Ishikawa (cell line): ENCODE measurements around the gene ELF4.

Experiments
- CEBPB ChIP-seq: IDR thresholded peaks from 2 replicates; pipeline ENCODE4 v1.6.1; 2012
- CREB1 ChIP-seq: IDR thresholded peaks from 2 replicates; pipeline ENCODE4 v1.6.1; 2012; ENCODE audit warnings: low read depth
- EGR1 ChIP-seq: IDR thresholded peaks from 2 replicates; pipeline ENCODE4 v1.6.1; 2012
- EP300 ChIP-seq: IDR thresholded peaks from 2 replicates; pipeline ENCODE4 v1.6.1; 2012; ENCODE audit warnings: borderline replicate concordance
- FOXM1 ChIP-seq: IDR thresholded peaks from 2 replicates; pipeline ENCODE4 v1.6.1; 2012; ENCODE audit warnings: low read depth, borderline replicate concordance
- MAX ChIP-seq: IDR thresholded peaks from 2 replicates; pipeline ENCODE4 v1.6.1; 2012
- NFIC ChIP-seq: IDR thresholded peaks from 2 replicates; pipeline ENCODE4 v1.6.1; 2012
- RAD21 ChIP-seq: IDR thresholded peaks from 2 replicates; pipeline ENCODE4 v1.6.1; 2012; ENCODE audit warnings: low read depth
- REST ChIP-seq: IDR thresholded peaks from 2 replicates; pipeline ENCODE4 v1.6.1; 2012; ENCODE audit warnings: low read depth, mild to moderate bottlenecking
- TAF1 ChIP-seq: IDR thresholded peaks from 2 replicates; pipeline ENCODE4 v1.6.1; 2012; ENCODE audit warnings: low read depth, mild to moderate bottlenecking
- TCF12 ChIP-seq: IDR thresholded peaks from 2 replicates; pipeline ENCODE4 v1.6.1; 2012; ENCODE audit warnings: low read depth
- TEAD4 ChIP-seq: IDR thresholded peaks from 2 replicates; pipeline ENCODE4 v1.6.1; 2012
- USF1 ChIP-seq: IDR thresholded peaks from 2 replicates; pipeline ENCODE4 v1.6.1; 2012
- YY1 ChIP-seq: IDR thresholded peaks from 2 replicates; pipeline ENCODE4 v1.6.1; 2012; ENCODE audit warnings: low read depth
- ZBTB7A ChIP-seq: IDR thresholded peaks from 2 replicates; pipeline ENCODE4 v1.6.1; 2012; ENCODE audit warnings: low read depth

Gene ELF4

GRCh38 chrX:130109429-130110378, 593 bp downstream of the ELF4 start:
- TF ChIP-seq CEBPB, result no peak
- no peak for TF ChIP-seq MAX
- 0 out of 2 replicates have a peak, but pooled peaks have one; percentile 21 for TF ChIP-seq ZBTB7A

- TF ChIP-seq CREB1 (no peak), NFIC (no peak), USF1 (no peak), ZBTB7A (no peak), CEBPB (no peak), TEAD4 (no peak), REST (no peak), TCF12 (no peak), EGR1 (no peak), MAX (no peak), RAD21 (no peak), TAF1 (no peak), YY1 (no peak), EP300 (no peak), FOXM1 (no peak)
These were observed 1.5 kb downstream of the ELF4 start for GRCh38 chrX:130108647-130109428.

- no peak for TF ChIP-seq EGR1
- TF ChIP-seq YY1, result no peak
- no peak for TF ChIP-seq NFIC
- TF ChIP-seq ZBTB7A, result no peak
- no peak for TF ChIP-seq TEAD4
- TF ChIP-seq TCF12, result no peak
- TF ChIP-seq EP300, result no peak
- TF ChIP-seq FOXM1, result no peak
- no peak for TF ChIP-seq TAF1
- TF ChIP-seq USF1, result no peak
- TF ChIP-seq REST, result no peak
- TF ChIP-seq MAX, result no peak
These were observed 4.2 kb downstream of the ELF4 start for GRCh38 chrX:130106071-130106470.

- TF ChIP-seq CEBPB (no peak), CREB1 (no peak), ZBTB7A (no peak), MAX (no peak), TCF12 (no peak), EP300 (no peak), TEAD4 (no peak), NFIC (no peak)
These were observed 5.1 kb downstream of the ELF4 start for GRCh38 chrX:130105244-130105643.

GRCh38 chrX:130103605-130104004, 6.7 kb downstream of the ELF4 start:
- no peak for TF ChIP-seq TCF12
- TF ChIP-seq FOXM1, result no peak
- TF ChIP-seq CEBPB, result no peak
- TF ChIP-seq CREB1, result no peak
- no peak for TF ChIP-seq TEAD4
- no peak for TF ChIP-seq MAX
- TF ChIP-seq TAF1, result no peak
- no peak for TF ChIP-seq REST
- TF ChIP-seq RAD21, result no peak
- no peak for TF ChIP-seq NFIC
- no peak for TF ChIP-seq USF1
- no peak for TF ChIP-seq EP300
- TF ChIP-seq YY1, result no peak
- no peak for TF ChIP-seq ZBTB7A
